NCI-H1436 treated with DMSO at 0.1 percent for 48 hours (cell line): ENCODE data around the gene SOX10.
"Not testable (repeated sequence)": the region's sequence is repeated elsewhere in the genome, so short reads cannot be mapped to it uniquely, and the experiment has no call there.

ENCODE experiments used
- DNase-seq: peaks from one replicate; lab custom pipeline; 2025; lab: John Stamatoyannopoulos, UW

SOX10 gene

DNA sequence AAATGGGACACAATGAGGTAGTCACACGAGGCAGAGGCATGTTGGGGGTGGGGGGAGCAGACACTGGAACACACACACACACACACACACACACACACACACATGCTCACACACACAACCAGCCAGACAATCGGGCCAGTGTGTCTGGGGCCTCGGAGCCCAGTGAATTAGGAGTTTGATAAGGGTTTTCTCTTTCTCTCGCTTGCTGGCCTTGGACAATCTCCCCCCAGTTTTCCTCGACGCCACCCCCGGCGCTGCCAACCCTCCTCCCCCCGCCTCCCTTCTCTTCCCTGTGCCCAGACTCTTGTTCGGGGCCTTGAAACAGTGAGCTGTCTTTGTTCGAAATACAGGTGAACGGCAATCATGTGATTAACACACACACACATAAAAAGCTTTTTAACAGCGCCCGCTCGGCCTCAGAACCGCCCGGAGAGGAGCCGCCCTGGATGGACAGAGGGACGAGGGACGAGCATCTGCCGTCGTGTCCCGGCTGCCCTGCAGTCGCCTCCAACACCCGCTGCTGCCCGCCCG is 1.5 kb upstream of the SOX10 start:
- DNase-seq: no peak

DNA sequence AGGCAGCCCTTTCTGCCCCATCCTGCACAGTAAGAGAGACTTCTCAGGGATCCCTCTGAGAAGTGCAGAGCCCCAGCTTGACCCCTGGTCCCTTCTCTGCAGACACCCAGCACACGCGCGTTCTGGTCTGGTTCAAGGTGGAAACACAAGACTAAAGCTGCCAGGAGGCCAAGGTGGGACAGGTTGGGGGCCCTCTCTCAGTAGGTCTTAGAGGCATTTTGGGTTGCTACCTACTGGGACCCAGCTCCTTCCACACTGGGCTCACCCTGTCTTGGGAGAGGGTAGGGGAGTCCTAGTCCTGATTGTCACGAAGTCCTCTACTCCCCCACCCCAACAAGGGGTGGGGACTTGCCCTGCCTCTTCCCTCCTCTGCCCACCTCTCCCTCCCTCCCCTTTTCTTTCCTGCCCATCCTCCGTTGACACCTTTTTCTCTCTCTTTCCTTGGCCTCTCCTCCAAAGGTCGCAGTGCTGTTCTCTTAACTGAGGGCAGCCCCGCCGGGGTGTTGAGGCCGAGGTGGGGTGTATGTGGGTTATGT is 763 bp upstream of the SOX10 start:
- no peak for DNase-seq

DNA sequence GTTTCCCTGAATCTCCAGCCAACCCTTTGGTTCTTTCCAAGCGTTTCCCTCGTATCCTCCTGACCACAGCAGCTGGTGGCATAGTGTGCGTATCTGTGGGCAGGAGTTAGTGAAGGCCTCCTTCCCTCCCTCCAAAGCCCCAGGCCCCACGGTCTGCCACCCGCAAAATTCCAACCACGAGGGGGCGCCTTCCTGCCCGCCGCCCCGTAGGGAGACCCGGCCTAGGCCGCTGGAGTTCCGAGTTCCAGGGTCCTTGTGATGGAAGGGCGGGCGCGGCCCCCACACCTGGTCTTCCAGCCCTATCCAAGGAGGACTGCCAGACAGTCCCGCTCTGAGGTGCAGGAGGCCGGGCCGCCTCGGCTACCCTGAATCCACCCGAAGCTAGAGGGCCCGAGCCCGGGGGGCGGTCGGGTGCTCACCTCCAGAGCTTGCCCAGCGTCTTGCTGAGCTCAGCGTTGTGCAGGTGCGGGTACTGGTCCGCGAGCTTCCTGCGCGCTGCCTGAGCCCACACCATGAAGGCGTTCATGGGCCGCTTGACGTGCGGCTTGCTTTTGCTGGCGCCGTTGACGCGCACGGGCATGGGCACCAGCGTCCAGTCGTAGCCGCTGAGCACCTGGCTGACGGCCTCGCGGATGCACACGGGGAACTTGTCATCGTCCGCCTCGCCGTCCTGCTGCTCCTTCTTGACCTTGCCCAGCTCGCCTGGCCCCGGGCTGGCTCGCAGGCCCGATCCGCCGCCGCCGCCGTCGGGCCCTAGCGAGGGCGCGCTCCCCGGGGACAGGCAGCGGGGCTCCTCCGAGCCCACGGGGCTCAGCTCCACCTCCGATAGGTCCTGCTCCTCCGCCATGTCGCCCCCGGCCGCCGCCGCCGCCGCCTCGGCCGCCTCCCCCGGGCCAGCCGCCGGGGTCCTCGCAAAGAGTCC is 1.2 kb downstream of the SOX10 start:
- no peak for DNase-seq

DNA sequence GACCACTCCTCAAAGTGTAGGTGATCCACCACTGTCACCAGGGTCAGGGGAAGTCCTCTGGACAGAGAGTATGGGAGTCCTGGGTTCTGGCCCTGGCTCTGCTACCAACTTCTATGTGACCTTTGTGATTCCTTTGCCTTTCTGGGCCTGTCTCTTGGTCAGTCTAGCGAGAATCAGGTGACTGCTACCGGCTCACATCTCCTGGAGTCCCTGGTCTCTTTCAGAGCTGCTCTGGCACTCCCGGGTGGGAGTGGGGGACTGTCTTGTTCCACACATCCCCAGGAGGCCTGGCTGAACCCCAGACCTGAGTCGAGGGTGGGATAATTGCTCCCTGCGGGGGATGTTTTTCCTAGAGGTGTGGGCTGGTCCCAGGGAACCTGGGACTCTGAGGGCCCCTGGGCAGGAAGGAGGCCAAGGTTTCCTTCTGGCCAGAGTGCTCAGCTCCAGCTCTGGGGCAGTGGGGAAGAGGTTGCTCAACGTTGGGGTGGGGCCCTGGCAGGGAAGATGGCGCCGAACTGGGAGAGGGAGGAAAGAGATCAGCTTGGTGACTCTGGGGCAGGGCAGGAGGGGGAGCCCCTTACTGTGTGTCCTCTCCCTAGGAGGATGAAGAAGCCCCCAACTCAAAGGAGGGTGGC is 2.1 kb downstream of the SOX10 start:
- DNase-seq: no peak

DNA sequence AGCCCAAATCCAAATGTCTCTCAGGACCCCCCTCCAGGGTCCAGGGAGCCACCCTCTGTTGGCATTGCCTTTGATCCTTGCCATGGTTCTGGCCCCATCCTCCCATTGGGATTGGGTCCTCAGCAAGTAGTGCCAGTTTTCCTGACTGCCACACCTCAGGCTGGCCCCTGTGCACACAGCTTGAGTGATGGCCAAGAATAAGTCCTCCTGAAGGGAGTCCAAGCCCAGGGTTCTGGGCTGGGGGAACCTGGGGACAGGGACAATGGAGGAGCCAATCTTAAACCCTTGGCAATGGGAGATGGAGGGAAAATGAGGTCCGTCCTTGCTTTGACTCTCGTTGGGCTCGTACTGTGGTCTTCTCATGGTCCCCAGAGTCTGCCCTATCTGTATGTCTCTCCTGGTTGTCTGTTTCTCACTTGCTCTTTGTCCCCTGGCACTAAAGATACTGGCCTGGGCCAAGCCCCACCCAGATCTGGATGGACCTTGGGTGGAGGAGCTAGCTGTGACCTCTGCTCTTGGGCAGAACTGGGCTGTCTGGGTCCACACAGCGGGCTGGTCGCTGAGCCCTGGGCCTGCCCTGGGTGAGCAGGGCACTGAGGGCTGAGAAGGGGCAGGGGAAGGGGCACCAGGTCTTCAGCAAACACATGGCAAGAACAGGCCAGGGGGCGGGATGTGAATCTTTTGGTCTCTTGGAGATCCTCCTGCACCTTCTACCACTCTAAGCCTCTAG is 2.9 kb downstream of the SOX10 start:
- no peak for DNase-seq

DNA sequence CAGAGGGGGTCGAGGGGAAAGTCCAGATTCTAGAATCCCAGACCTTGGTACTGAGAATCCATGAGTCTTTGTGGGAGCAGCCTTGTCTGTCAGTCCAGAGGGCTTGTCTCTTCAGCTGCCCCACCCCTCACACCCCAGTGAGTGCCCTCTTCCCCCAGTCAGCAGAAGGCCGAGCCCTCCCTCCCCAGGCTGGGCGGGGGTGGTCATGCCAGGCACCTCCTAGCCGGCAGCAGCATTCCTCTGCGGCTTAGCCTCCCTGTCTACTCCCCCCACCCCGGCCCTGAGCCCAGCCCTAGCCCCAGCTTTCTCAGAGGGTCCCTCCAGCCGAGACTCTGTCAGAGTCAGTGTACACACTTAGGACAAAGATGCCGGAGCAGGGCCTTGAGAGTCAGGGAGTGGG is 4.6 kb downstream of the SOX10 start:
- DNase-seq: no peak

DNA sequence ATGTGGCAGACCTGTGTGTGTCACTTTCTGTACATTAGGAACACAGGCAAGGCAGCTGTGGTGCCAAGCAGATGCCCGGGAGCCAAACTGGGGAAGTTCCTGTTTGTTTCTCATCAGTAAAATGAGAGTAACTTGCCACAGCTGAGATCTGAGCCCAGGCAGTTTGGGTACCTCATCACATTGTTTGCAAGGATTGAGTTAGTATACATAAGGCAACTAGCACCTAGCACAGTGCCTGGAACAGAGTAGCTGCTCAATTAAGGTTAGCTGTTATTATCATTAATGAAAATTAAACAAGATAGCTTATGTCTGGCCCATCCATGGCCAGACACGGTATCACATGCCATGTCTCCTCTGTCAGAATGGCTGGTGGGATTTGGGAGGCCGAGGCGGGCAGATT is 7.8 kb downstream of the SOX10 start:
- no peak for DNase-seq

DNA sequence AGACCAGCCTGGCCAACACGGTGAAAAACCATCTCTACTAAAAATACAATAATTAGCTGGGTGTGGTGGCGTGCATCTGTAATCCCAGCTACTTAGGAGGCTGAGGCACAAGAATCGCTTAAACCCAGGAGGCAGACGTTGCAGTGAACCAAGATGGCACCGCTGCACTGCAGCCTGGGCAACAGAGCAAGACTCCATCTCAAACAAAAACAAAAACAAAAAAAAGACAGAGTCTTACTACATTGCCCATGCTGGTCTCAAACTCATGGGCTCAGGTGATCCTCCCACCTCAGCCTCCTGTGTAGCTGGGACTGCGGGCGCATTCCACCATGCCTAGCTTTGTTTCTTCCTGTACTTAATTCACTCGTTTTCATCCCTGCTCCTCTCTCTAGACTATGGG is 8.3 kb downstream of the SOX10 start:
- DNase-seq: not testable (repeated sequence)

DNA sequence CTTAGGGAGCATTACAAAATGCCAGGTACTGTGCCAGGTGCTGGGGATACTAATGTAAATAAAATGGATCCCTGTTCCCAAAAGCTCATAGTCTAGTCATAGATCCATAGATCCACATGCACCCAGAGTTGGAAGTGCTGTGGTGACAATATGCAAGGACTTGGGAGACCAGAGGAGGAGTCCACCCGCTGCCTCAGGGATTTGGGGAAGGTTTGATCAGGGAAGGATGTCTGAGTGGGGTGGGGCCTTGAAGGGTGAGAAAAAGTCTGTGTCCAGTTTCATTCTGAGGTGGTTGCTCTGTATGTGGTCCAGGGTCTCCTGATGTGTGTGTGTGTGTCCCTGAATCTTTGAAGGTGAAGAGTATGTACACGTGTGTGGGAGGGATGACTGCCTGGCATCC is 9.2 kb downstream of the SOX10 start:
- DNase-seq: no peak

DNA sequence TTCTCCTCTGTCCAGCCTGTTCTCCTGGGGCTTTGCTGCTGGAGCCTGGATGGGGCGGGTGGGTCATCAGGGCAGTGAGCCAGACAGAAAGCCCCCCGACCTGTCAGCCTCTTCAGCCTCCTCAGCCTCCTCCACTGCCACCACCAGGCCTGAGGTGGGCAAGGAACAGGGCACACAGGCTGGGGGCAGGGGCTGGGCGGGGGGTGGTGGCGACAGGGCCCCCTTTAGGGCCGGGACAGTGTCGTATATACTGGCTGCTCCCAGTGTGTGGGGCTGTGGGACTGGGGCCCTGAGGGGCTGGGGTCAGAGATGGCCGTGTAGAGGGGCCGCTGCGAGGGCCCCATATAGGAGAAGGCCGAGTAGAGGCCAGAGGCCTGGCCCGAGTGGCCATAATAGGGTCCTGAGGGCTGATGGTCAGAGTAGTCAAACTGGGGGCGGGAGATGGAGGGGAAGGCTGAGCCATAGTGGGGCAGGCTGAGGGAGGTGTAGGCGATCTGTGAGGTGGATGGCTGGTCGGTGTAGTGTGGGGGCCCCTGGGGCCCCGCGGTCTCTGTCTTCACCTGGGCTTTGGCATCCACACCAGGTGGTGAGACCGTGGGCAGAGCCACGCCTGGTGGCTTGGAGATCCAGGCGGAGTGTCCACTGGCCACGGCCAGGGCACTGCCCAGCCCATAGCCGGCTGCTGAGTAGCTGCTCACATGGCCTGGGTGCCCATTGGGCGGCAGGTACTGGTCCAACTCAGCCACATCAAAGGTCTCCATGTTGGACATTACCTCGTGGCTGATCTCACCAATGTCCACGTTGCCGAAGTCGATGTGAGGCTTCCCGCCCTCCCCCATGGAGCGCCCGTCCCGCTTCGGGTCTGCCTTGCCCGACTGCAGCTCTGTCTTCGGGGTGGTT is 10.8 kb downstream of the SOX10 start:
- DNase-seq: no peak

DNA sequence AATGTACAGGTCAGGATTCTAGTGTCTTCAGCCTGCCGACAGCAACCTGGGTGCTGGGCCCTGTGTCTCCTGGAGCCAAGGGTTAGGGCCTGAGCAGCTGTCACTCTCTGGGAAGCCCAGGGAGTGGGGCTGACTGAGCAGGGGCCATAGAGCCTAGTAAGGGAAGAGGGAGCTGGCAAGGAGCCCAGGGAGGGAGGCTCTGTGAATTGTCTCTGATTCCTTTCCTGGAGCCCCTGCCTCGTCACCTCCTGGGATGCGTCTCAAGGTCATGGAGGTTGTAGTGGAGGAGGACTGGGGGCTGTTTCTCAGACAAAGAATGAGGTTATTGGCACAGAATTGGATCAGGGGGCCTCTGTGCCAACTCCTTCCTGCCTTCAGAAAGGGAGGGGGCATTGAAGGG is 11.8 kb downstream of the SOX10 start:
- no peak for DNase-seq

DNA sequence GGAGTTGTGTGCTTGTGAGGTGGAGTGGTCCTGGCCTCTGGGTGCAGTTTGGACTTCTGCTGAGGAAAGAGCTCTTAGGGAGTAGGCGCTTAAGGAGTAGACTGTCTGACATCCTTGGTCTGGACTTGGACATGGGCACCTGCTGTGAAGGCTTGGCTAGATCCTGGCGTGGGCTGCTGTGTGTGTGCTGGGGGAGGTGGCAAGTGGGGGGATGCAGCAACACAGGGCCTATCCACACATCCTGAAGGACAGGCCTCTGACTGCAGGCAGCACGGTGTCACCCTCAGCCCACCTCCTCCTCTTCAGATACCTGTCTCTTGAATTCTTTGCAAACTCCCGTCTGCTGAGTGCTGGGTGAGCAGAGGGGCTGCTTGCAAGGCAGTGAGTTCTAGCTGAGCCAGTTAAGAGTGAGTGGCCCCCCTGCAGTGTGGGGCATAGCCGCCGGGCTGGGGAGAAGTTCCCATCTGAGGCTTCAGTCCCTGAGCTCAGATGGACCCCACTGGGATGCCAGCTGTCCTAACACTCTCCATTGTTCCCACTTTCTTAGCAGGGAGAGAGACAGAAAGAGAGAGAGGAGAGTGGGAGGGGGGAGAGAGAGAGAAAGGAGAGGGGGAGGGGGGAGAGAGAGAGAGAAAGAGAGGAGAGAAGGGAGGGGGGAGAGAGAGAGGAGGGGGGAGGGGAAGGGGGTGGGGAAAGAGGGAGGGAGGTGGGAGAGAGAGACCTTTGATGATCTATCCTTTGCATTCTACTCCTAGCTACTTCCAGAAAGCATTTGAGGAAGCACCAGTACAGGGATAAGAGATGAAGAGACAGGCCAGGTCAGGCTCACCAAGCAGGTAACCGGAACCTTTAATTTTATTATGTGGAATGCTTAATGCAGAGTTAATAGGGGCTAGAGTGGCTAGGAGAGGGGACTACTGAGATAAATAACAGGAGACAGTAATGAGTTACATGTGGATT is 12.6 kb downstream of the SOX10 start:
- DNase-seq: no peak

DNA sequence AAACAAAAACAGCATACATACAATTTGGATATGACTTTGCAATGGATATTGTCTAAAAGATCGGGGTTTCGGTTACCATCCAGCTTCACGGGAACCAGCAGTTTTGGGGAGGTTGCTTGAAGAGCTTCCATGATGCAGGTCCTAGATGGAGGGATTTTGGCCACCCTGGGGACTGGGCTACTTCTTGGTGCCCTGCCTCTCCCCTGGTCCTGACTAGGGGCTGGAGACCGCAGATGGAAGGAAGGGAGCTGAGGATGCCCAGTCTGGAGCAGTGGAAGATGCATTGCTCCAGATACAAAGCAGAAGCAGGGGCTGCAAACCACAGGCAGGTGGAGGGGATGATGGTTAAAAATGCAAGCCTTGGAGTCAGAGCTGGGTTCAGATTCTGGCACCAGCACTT is 13.5 kb downstream of the SOX10 start:
- no peak for DNase-seq

DNA sequence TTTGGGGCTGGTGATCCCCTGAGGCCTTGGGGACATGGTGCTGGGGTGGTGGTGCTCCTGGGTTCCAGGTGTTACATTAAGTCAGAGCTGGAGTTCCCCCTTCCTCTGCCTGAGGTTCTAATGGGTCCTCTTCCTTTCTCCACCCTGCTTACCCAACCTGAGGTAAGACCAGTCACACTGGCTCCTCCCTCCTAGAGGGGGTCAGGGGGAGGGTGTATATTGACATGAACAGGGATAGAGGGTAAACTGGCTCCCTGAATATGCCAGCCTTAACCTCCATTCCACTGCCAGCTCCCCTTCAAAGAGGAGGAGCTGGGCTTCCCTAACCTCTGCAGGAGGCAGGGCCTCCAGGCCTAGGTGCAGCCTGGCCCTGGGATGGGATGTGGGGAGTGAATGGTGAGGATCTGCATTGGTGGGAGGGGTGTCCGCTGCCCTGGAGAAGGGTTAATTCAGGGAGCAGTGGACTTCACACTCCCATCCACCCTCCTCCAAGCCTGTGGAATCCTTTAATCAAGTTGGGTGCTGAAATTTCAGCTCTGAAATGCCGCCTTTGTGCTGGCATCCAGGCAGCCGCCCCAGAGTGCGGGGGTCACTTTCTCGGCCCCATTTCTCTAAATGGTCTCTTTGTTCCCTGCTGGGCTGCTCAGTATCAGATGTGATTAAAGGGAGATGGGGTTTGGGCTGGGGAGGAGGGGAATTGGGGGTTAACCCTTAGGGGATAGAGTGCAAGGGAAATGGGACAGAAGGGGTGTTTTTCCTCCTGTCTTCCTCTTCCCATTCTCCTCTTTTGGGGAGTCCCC is 15.7 kb downstream of the SOX10 start:
- no peak for DNase-seq

DNA sequence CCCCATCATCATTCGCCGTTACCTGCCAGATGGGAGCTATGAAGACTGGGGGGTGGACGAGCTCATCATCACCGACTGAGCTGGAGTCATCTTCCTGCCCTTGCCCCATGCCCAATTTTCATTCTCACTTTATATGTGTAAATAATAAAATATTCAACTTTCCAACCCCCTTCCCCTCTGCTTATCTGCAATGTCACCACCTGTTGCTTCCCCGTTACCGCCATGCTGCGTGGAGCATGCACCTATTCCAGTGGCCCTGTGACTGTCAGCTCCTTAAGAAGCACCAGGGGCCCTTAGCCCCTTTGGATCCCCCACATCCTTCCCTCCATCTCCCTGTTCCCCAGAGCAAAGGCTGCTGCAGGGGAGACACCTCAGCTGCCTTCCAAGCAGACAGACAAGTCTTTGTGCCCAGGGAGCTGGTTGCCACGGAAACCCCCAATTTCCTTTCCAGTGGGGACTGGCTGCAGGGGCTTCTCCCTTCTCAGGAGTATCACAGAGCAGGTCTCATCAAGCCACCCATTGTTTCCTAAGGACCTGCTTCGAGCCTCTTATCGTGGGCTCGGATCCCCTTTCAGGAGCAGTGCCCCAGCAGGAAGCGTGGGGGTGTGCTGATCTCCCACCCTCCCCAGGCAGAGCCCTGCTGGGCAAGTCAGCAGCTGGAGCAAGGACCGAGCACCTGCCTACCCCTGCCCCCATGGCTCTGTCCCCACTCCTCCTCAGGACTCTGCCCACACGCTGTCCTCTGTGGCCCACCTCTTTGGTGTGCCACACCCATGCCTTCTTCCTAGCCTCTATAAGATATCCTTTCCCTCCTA is 16.5 kb downstream of the SOX10 start:
- DNase-seq: no peak

DNA sequence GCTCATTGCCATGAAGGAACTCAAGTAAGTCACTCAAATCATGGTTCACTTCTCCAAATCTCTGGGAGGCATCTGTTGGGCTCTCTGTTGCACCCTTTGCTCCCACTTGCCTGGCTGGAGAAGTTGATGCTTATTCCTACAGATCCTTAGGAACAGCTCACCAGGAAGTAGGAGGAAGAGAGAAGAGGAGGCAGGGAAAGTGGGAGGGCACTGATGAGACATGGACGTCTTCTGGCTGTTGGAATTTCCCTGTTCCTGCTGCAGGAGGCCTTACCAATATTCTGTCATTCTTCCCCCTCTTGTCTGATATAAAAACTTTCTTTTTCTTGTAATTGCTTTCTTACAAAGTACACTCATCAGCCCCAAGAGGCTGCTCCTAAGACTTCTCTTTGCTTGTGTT is 17.2 kb downstream of the SOX10 start:
- no peak for DNase-seq

DNA sequence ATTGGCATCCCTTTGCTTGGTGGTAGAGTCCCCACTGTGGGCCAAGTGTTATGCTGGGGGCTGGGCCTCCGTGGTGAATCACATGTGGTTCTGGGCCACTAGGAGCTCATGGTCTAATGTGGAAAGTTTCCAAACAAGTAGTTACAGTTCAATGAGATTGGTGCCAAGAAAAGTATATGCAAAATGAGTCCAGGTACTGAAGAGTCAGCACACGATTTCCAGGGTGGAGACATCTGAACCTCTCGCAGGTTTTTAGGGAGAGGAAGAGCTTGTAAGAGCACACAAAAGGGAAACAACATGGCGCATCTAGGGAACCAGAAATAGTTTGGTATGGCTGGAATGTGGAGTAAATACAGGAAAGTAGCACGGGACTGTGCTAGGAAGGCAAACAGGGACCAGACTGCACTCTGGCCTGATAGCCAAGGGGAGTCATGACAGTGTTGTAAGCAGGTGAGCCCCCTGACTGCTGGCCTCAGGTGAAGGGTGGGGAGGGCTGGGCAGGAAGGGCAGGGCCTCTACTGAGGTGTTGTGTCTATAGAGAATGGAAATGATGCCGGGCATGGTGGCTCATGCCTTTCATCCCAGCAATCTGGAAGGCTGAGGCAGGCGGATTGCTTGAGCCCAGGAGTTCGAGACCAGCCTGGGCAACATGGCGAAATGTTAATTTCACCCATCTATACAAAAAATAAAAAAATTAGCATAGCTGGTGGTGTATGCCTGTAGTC is 18.3 kb downstream of the SOX10 start:
- no peak for DNase-seq

DNA sequence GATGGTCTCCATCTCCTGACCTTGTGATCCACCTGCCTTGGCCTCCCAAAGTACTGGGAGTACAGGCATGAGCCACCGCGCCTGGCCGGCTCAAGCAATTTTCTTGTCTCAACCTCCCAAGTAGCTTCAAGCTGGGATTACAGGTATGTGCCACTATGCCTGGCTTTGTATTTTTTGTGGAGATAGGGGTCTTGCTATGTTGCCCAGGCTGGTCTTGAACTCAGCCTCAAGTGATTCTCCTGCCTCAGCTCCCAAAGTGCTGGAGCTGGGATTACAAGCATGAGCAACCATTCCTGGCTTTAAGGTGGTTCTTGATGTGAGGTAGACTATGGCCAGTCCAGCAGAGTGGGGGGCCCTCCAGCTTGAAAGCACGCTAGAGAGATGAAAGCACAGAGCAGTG is 23.3 kb downstream of the SOX10 start:
- DNase-seq: no peak
